ENCODE data around the gene HOMER1. TPM values are rescaled to one million over a fixed set of nuclear protein-coding genes. Genes with fewer than 3 reads are reported as not detected.

The HOMER1 gene
- total and polyA plus RNA-seq, 2 of the 4 experiments (the other 2 are of a cell fraction) = 1.9 to 6.8 TPM

DNA sequence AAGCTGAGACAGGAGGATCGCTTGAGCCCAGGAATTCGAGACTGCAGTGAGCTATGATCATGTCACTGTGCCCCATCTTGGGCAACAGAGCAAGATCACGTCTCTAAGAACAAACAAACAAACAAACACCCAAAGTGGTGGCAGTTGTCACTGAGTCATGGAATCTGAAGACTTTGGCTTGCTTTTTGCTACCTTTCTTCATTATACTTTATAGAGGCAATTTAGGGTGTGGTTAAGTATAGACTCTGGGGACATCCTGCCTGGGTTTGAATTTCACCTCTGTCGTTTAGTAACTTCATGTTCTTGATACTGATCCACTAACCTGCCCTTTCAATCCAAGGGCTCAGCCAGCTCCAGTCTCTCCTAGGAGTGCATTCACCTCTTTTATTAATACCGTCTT, 13.0 kb upstream of the HOMER1 start:
- H4K8ac ChIP-seq (ENCODE audit: low read depth in 2 of 2, low read length in 2 of 2) = no peak overlapping the region
- no peaks in the 10 kb centered on the region for H3K9me1 ChIP-seq (ENCODE audit: insufficient read depth, low read length)
- H2BK20ac ChIP-seq (ENCODE audit: low read depth, low read length) = no peak overlapping the region
- ATAC-seq (ENCODE audit: low read depth) (no peak), DNase-seq (no peak)
- no peak overlapping the region for H2AFZ ChIP-seq (replicated peaks; ENCODE audit: low read length, poor library complexity)
- no peaks in the 10 kb centered on the region for H4K20me1 ChIP-seq (ENCODE audit: insufficient read depth, low read length)
- intact Hi-C loops (cut with micrococcal nuclease) (no loop called here), dilution Hi-C loops (cut with HindIII; ENCODE audit: low sequenced_read_pairs, unreplicated experiment) (no loop called here), in situ Hi-C loops (cut with MboI; ENCODE audit: low sequenced_read_pairs) (no loop called here)
- no peak overlapping the region for H3K18ac ChIP-seq (ENCODE audit: low read depth, low read length)
- H3K36me3 ChIP-seq (ENCODE audit: control insufficient read depth, insufficient read depth, low read length) = no peaks in the 10 kb centered on the region
- H3K14ac ChIP-seq (replicated peaks; ENCODE audit: low read depth, low read length) = no peak overlapping the region
- no peak overlapping the region for H3K27ac ChIP-seq (ENCODE audit: insufficient read depth, low read length)
- no peak overlapping the region for H3K56ac ChIP-seq (ENCODE audit: extremely low read depth, insufficient read depth, low read length)
- H3K9me3 ChIP-seq (ENCODE audit: control insufficient read depth, insufficient read depth, low read length) = no peaks in the 10 kb centered on the region
- no peak overlapping the region for H4K91ac ChIP-seq (ENCODE audit: insufficient read depth, low read depth, low read length)
- BruUV-seq (replicated peaks) = no TSS peak
- no peaks in the 10 kb centered on the region; the same call in none of the 2 replicates for H3K27me3 ChIP-seq (ENCODE audit: control insufficient read depth, insufficient read depth, low read length)
- H3K4me2 ChIP-seq (ENCODE audit: low read depth, low read length) = no peak overlapping the region
- H4K5ac ChIP-seq (ENCODE audit: low read depth, low read length) = no peak overlapping the region
- POLR2A ChIA-PET (ENCODE audit: unreplicated experiment) = no interaction called here
- no peak overlapping the region for H3K4me3 ChIP-seq (ENCODE audit: insufficient read depth, low read depth, low read length)
- no peak overlapping the region for H2BK5ac ChIP-seq (ENCODE audit: low read depth, low read length, poor library complexity, severe bottlenecking)
- H2BK120ac ChIP-seq (ENCODE audit: low read depth, low read length) = no peak overlapping the region
- H3K4ac ChIP-seq (ENCODE audit: low read depth, low read length) = no peak overlapping the region
- CTCF ChIA-PET = no interaction called here
- H2BK15ac ChIP-seq (ENCODE audit: low read depth, low read length) = no peak overlapping the region
- H3K4me1 ChIP-seq (ENCODE audit: control insufficient read depth, insufficient read depth, low read length) = no peaks in the 10 kb centered on the region
- H2AK5ac ChIP-seq (ENCODE audit: low read depth, low read length) = no peak overlapping the region
- H3K9ac ChIP-seq (ENCODE audit: low read depth, low read length) = no peak overlapping the region
- no peak overlapping the region for H3K23ac ChIP-seq (ENCODE audit: low read depth, low read length)
- H2AK9ac ChIP-seq (replicated peaks; ENCODE audit: low read depth, low read length, poor library complexity) = no peak overlapping the region
- no peak for TF ChIP-seq CEBPB (IDR thresholded peaks at IDR 0.05; ENCODE audit: low read depth, low read length)
- no peak for TF ChIP-seq MAZ (IDR thresholded peaks at IDR 0.05; ENCODE audit: borderline replicate concordance, low read depth, low read length)
- no peak for TF ChIP-seq RAD21 (IDR thresholded peaks at IDR 0.05; ENCODE audit: low read length)
- TF ChIP-seq CHD1 (IDR thresholded peaks at IDR 0.05; ENCODE audit: low read depth, low read length) = no peak
- TF ChIP-seq, protein P1, sequence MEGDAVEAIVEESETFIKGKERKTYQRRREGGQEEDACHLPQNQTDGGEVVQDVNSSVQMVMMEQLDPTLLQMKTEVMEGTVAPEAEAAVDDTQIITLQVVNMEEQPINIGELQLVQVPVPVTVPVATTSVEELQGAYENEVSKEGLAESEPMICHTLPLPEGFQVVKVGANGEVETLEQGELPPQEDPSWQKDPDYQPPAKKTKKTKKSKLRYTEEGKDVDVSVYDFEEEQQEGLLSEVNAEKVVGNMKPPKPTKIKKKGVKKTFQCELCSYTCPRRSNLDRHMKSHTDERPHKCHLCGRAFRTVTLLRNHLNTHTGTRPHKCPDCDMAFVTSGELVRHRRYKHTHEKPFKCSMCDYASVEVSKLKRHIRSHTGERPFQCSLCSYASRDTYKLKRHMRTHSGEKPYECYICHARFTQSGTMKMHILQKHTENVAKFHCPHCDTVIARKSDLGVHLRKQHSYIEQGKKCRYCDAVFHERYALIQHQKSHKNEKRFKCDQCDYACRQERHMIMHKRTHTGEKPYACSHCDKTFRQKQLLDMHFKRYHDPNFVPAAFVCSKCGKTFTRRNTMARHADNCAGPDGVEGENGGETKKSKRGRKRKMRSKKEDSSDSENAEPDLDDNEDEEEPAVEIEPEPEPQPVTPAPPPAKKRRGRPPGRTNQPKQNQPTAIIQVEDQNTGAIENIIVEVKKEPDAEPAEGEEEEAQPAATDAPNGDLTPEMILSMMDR (conservative IDR thresholded peaks at IDR 0.05; ENCODE audit: low read depth, low read length) = no peak
- TF ChIP-seq, protein P2, sequence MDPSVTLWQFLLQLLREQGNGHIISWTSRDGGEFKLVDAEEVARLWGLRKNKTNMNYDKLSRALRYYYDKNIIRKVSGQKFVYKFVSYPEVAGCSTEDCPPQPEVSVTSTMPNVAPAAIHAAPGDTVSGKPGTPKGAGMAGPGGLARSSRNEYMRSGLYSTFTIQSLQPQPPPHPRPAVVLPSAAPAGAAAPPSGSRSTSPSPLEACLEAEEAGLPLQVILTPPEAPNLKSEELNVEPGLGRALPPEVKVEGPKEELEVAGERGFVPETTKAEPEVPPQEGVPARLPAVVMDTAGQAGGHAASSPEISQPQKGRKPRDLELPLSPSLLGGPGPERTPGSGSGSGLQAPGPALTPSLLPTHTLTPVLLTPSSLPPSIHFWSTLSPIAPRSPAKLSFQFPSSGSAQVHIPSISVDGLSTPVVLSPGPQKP (IDR thresholded peaks at IDR 0.05; ENCODE audit: borderline replicate concordance, low read depth, low read length) = no peak
- no CpG with 5 or more reads among the region's 5 CpGs for WGBS, 2 experiments (ENCODE audit: extremely low coverage in 2 of 2, insufficient read length in 1 of 2)
- H3K79me1 ChIP-seq (ENCODE audit: low read depth in 1 of 2, low read length in 2 of 2) = no peaks in the 10 kb centered on the region
